Measurements from ENCODE around the gene THOC6. TPM values are rescaled to one million over a fixed set of nuclear protein-coding genes. Genes with fewer than 3 reads are reported as not detected.

Gene THOC6
- total RNA-seq, 6 experiments from 2014 or later = 18.2 to 21.6 (median 19.9) TPM

GRCh38 chr16:3021449-3022207 is 2.2 kb upstream of the THOC6 start:
- peaks cover 42% of the 10 kb centered on the region for H3K36me3 Mint-ChIP-seq (ENCODE audit: low read depth)
- H3K27ac Mint-ChIP-seq = peak overlapping the region; percentile 98
- H3K4me3 Mint-ChIP-seq = peak overlapping the region; percentile 99
- peaks cover 46% of the 10 kb centered on the region for H3K27me3 Mint-ChIP-seq (ENCODE audit: insufficient read depth)
- H3K4me1 Mint-ChIP-seq (ENCODE audit: low read depth) = peaks cover 33% of the 10 kb centered on the region
- peaks cover 11% of the 10 kb centered on the region for H3K9me3 Mint-ChIP-seq
- peak; percentile 66; the same call in 1 of the 2 replicates for TF ChIP-seq CTCF (IDR thresholded peaks at IDR 0.05)
- DNase-seq = peak; percentile 95

GRCh38 chr16:3022208-3022683 is 1.6 kb upstream of the THOC6 start:
- H3K4me1 Mint-ChIP-seq (ENCODE audit: low read depth) = peaks cover 33% of the 10 kb centered on the region
- no peak; the same call in 1 of the 2 replicates for TF ChIP-seq CTCF (IDR thresholded peaks at IDR 0.05)
- peaks cover 45% of the 10 kb centered on the region for H3K36me3 Mint-ChIP-seq (ENCODE audit: low read depth)
- H3K9me3 Mint-ChIP-seq = peaks cover 11% of the 10 kb centered on the region
- peak; percentile 95 for DNase-seq
- H3K27me3 Mint-ChIP-seq (ENCODE audit: insufficient read depth) = peaks cover 49% of the 10 kb centered on the region
- H3K4me3 Mint-ChIP-seq = peak overlapping the region; percentile 99
- H3K27ac Mint-ChIP-seq = peak overlapping the region; percentile 98

- DNase-seq = peak; percentile 17
- peak overlapping the region; percentile 98 for H3K27ac Mint-ChIP-seq
Measured at GRCh38 chr16:3022684-3023414, 986 bp upstream of the THOC6 start.

GRCh38 chr16:3023415-3023668 is 493 bp upstream of the THOC6 start:
- TF ChIP-seq CTCF (IDR thresholded peaks at IDR 0.05) = no peak
- peak; percentile 83 for DNase-seq
- H3K4me1 Mint-ChIP-seq (ENCODE audit: low read depth) = peaks cover 33% of the 10 kb centered on the region
- H3K27me3 Mint-ChIP-seq (ENCODE audit: insufficient read depth) = peaks cover 49% of the 10 kb centered on the region
- H3K9me3 Mint-ChIP-seq = peaks cover 11% of the 10 kb centered on the region
- peak overlapping the region; percentile 99 for H3K4me3 Mint-ChIP-seq
- peaks cover 45% of the 10 kb centered on the region for H3K36me3 Mint-ChIP-seq (ENCODE audit: low read depth)
- H3K27ac Mint-ChIP-seq = peak overlapping the region; percentile 98

More at GRCh38 chr16:3022684-3023414, 986 bp upstream of the THOC6 start:
- H3K4me3 Mint-ChIP-seq = peak overlapping the region; percentile 99
- H3K36me3 Mint-ChIP-seq (ENCODE audit: low read depth) = peaks cover 45% of the 10 kb centered on the region
- no peak for TF ChIP-seq CTCF (IDR thresholded peaks at IDR 0.05)
- H3K4me1 Mint-ChIP-seq (ENCODE audit: low read depth) = peaks cover 33% of the 10 kb centered on the region
- peaks cover 49% of the 10 kb centered on the region for H3K27me3 Mint-ChIP-seq (ENCODE audit: insufficient read depth)
- H3K9me3 Mint-ChIP-seq = peaks cover 11% of the 10 kb centered on the region

- peaks cover 11% of the 10 kb centered on the region for H3K9me3 Mint-ChIP-seq
- peaks cover 45% of the 10 kb centered on the region for H3K36me3 Mint-ChIP-seq (ENCODE audit: low read depth)
- TF ChIP-seq CTCF (IDR thresholded peaks at IDR 0.05) = no peak
- peak overlapping the region; percentile 40 for H3K27ac Mint-ChIP-seq
- peaks cover 58% of the 10 kb centered on the region for H3K27me3 Mint-ChIP-seq (ENCODE audit: insufficient read depth)
- DNase-seq = no peak
- H3K4me3 Mint-ChIP-seq = peak overlapping the region; percentile 99
- H3K4me1 Mint-ChIP-seq (ENCODE audit: low read depth) = peaks cover 33% of the 10 kb centered on the region
Measured at GRCh38 chr16:3025032-3026002, 1.5 kb downstream of the THOC6 start.

All from HFFc6 (cell line).